Measurements from ENCODE around the gene TCEAL6.
"Not testable (repeated sequence)": the region's sequence is repeated elsewhere in the genome, so short reads cannot be mapped to it uniquely, and the experiment has no call there.

Gene TCEAL6

DNA sequence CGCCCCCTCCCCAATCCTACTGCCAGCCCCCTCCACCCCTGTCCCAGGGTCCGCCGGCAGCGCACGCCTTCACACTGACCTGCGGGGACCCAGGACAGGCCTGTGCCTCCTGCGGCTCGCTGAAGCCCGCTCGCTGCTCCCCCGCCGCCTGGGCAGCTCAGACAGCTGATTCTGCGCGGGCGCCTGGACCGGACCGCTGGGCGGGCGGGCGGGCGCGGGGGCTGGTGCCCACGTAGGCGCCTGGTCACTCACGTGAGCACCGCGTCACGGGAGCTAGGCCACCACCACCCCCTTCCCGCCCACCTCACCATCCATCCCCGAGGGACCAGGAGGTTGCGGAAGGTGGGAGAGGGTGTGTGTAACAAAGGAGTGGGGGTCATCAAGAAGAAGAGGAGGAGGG lies at the start of gene TCEAL6:
Gene TCEAL6 (minus strand): TSS at position 208 of the 400 bp plus-strand sequence.
- peak in 24 of 51 donors; percentile 0 to 57 (median 9) for DNase-seq

- no peak for DNase-seq
These were observed 43.9 kb upstream of the TCEAL6 start for GRCh38 chrX:102185967-102186720.

GRCh38 chrX:102155806-102156179 lies 13.5 kb upstream of the TCEAL6 start, which contains the start of gene BEX5:
Gene BEX5, minus strand, starts transcription at chrX:102155977. Its CDS starts 1,712 bp downstream, at chrX:102154265.
- DNase-seq, result peak in 46 of 51 donors; percentile 0 to 72 (median 42)

DNA sequence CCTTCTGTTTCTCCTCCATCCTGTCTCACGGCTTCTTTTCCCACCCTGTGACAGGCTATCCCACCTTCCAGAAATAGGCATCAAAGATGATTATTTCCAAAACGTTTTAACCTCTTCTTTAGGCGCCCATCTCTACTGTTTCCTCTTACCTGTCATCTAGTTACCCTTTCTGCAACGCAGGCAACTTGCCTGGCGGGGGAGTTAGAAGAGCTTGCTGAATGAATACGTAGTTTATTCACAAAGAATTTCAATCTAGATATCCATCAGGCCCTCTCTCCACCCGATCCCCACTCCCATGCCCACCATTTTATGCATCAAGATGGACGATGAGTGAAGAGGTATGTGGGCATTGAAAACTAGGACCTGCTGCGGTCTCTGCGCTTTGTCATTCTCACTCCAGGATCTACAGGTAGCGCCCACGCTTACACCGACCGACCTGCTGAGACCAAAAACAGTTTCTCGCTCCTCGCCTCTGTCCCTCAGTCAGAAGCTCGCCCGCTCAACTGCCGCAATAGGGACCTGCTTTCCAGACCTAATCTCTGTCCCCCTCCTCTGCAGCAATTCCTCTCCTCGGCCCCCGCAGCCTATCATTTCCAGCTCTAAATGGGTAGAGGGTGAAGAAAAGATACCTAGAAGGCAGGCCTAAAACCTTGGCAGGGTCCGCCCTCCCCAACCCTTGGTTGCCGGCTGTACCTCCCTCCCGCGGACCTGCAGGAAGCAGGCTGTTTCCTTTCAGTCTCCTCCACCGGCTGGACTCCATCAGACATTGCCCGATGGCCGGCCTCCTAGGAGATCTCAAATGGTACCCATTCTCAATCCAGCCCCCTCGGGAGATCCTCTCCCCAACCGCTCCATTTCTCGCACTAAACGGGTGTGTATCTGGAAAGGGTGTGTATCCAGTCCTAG lies 12.9 kb upstream of the TCEAL6 start:
- DNase-seq, result peak in 15 of 51 donors; percentile 0 to 55 (median 12)

DNA sequence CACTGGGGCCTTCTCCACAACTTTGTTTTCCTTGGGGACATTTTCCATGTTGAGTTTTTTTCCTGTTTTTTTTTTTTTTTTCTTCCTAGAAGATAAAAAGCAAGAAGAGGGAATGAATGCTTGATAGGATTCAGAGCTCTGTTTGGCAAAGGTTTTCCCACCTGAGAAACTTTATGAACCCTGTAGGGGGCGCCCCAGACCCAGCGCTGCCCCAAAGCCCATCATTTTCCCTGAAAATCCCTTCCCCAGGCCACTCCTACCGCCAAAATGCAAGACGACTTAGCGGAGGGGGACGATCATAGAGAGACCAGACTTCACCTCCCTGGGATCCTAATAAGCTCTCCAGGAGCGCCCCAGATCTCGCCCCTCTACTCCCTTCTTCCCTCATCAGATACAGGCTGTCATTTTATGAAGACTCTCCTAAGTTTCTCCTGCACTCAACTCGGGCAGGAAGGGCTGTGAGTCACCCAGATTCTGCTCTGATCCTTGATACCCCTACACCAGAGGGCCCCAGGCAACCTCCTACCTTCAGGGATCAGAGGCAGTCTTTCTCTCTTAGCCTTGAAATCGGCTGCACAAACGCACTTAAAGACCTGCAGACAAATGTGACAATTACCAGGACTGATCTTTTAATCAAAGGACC lies 12.1 kb upstream of the TCEAL6 start:
- DNase-seq, result peak in 28 of 51 donors; percentile 0 to 26 (median 3)

GRCh38 chrX:102141631-102142030 lies 650 bp downstream of the TCEAL6 start:
- peak in 2 of 51 donors; percentile 1 for DNase-seq

- not testable (repeated sequence) for DNase-seq
These were observed 1.4 kb downstream of the TCEAL6 start for GRCh38 chrX:102140876-102141275.

DNA sequence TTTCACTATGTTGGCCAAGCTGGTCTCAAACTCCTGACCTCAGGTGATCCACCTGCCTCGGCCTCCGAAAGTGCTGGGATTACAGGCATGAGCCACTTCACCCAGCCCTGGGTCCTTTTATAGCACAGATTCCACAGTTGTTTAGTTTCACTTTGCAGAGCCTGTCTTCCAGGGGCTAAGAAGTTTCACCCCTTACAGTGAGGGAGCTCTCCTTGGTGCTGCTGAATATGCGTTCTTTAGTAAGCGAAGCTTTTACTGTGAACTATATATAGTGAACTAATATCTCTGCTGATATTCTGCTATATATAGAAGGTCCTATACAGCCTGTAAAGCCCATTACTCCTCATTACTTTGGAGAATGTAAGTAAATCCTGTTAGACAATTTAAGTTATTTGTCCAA lies 4.2 kb downstream of the TCEAL6 start:
- DNase-seq, result no peak

DNA sequence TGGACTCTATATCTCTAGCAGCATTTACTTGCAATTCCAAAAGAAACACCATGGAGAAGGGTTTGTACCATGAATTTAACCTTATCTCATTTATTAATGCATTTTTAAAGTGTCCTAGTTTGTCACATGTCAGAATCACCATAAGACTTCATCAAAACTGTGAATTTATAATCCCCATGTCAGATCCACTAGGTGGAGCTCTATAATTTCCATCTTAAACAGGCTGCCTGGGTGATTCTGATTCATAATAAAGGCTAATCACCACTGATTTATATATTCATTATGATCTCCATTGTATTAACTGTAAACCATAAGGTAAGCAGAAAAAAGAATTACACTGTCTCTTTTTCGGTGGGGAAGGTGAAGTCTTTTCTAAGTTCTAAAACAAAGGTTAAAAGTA lies 12.8 kb downstream of the TCEAL6 start:
- peak in 1 of 51 donors; percentile 1 for DNase-seq

GRCh38 chrX:102126863-102127262 lies 15.4 kb downstream of the TCEAL6 start:
- peak in 1 of 51 donors; percentile 0 for DNase-seq

DNA sequence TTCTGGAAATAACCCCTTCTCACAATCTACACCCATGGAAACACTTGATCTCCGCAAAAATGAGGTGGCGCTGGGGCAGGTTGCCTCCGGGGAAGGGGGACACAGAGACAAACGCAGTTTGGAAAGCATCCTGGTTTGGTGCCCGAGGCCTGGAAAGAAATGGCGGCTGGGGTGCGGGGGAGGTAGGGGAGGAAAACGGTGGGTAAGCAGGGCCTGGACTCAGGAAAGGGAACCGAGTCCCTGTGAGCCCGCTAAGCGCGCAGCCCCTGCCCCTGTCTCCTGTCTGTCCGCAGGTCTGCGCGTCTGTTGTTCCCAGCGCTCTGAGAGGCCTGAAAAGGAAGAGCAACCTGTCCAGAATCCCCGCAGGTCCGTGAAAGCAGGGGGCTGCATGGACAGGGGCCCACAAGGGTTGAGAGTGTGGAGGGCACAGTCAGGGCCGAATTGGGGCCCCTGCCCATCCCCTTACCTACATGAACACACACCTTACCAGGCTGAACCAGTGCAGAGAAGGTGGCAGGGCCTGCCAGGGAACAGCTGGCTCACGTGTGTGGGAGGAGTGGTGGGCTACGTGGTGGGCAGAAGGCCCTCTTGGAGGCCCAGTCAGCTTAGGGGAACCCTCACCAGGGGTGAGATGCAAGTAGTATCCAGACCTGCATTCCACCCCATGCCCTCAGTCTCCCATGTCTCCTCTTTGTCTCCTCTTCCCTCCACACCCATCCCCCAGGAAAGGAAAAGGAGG lies 16.0 kb downstream of the TCEAL6 start:
- DNase-seq, result peak in 4 of 51 donors; percentile 0 to 6 (median 4)

GRCh38 chrX:102125436-102125835 lies 16.8 kb downstream of the TCEAL6 start, which contains the start of gene TCEAL2:
Gene TCEAL2, plus strand, starts transcription at chrX:102125679. Its CDS starts 1,152 bp downstream, at chrX:102126831.
- DNase-seq, result peak in 39 of 51 donors; percentile 0 to 64 (median 28)

DNA sequence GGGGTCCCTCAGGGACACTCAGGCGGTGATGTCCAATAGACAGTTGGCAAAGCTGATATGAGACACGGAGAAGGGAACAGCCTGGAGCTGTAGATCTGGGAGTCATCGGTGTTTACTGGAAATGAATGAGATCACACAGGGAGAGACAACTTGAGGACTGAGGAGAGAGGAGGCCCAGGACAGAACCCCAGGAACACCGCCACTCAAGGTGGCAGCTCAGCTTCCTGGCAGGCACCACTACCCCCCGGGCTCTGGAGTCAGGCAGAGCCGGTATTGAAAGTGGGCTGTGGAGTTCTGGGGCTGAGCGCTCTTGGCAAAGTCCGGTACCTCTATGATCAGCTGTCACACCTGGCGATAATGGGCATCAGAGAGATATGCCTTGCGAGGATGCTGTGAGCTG lies 17.3 kb downstream of the TCEAL6 start:
- DNase-seq, result not testable (repeated sequence)

- no peak for DNase-seq
These were observed 26.5 kb downstream of the TCEAL6 start for GRCh38 chrX:102115748-102116147.

GRCh38 chrX:102113367-102113766 lies 28.9 kb downstream of the TCEAL6 start:
- DNase-seq, result no peak

Data from hypothalamus (tissue), 51 donors.